Fibroblast of peridontal ligament (primary cell): Measurements from ENCODE around the gene XDH.

ENCODE experiments used
- DNase-seq: peaks from one replicate; pipeline ENCODE4 v3.0.0-alpha.2; 2010; ENCODE audit errors: extremely low read depth

Gene XDH

GRCh38 chr2:31402388-31402787 is 12.2 kb downstream of the XDH start:
- DNase-seq = peak; percentile 41

GRCh38 chr2:31401580-31401979 is 13.0 kb downstream of the XDH start:
- DNase-seq = peak; percentile 96

- no peak for DNase-seq
Observed at GRCh38 chr2:31398881-31399280, 15.7 kb downstream of the XDH start.

- DNase-seq = no peak
Observed at GRCh38 chr2:31397094-31397493, 17.4 kb downstream of the XDH start.

- no peak for DNase-seq
Observed at GRCh38 chr2:31390324-31390723, 24.2 kb downstream of the XDH start.

GRCh38 chr2:31388736-31389135 is 25.8 kb downstream of the XDH start:
- no peak for DNase-seq

- DNase-seq = no peak
Observed at GRCh38 chr2:31387850-31388249, 26.7 kb downstream of the XDH start.

GRCh38 chr2:31386648-31387047 is 27.9 kb downstream of the XDH start:
- DNase-seq = no peak

GRCh38 chr2:31386172-31386571 is 28.4 kb downstream of the XDH start:
- no peak for DNase-seq

GRCh38 chr2:31384771-31385276 is 29.7 kb downstream of the XDH start:
- peak; percentile 88 for DNase-seq

GRCh38 chr2:31384351-31384750 is 30.2 kb downstream of the XDH start:
- DNase-seq = peak; percentile 88

GRCh38 chr2:31383471-31384153 is 30.9 kb downstream of the XDH start:
- DNase-seq = peak; percentile 17

GRCh38 chr2:31382452-31383120 is 32.0 kb downstream of the XDH start:
- DNase-seq = peak; percentile 38

- DNase-seq = no peak
Observed at GRCh38 chr2:31381601-31382000, 32.9 kb downstream of the XDH start.

GRCh38 chr2:31380243-31380642 is 34.3 kb downstream of the XDH start:
- DNase-seq = no peak

- no peak for DNase-seq
Observed at GRCh38 chr2:31379747-31380146, 34.8 kb downstream of the XDH start.

GRCh38 chr2:31378791-31379501 is 35.6 kb downstream of the XDH start:
- DNase-seq = no peak

- DNase-seq = no peak
Observed at GRCh38 chr2:31378389-31378788, 36.2 kb downstream of the XDH start.

GRCh38 chr2:31373127-31373526 is 41.4 kb downstream of the XDH start:
- no peak for DNase-seq

- no peak for DNase-seq
Observed at GRCh38 chr2:31372097-31372496, 42.4 kb downstream of the XDH start.

- no peak for DNase-seq
Observed at GRCh38 chr2:31371691-31372090, 42.9 kb downstream of the XDH start.

- no peak for DNase-seq
Observed at GRCh38 chr2:31366733-31367132, 47.8 kb downstream of the XDH start.
